Endothelial cell of umbilical vein (primary cell): ENCODE results near the gene CD200R1L.

Source experiments
- EZH2 ChIP-seq: IDR thresholded peaks from 2 replicates; pipeline ENCODE4 v1.6.1; 2012; ENCODE audit warnings: borderline replicate concordance, low read depth, mild to moderate bottlenecking, moderate library complexity, low read length, inconsistent platforms; ENCODE audit not compliant: severe bottlenecking
- GATA2 ChIP-seq: IDR thresholded peaks from 2 replicates; pipeline ENCODE4 v1.7.0; 2011; ENCODE audit warnings: low read depth, mild to moderate bottlenecking, moderate library complexity, mixed read lengths, low read length; ENCODE audit not compliant: insufficient read length, insufficient read depth
- JUN ChIP-seq: IDR thresholded peaks from 2 replicates; pipeline ENCODE4 v1.6.1; 2011; ENCODE audit warnings: borderline replicate concordance, low read depth; ENCODE audit not compliant: insufficient read length, insufficient read depth
- MYC ChIP-seq: IDR thresholded peaks from one replicate; pipeline ENCODE4 v1.6.1; 2011; ENCODE audit warnings: mild to moderate bottlenecking, low read depth, low read length
- POLR2A ChIP-seq: IDR thresholded peaks from 2 replicates; pipeline ENCODE4 v1.6.1; 2012; ENCODE audit warnings: low read depth, mild to moderate bottlenecking, control low read depth, low read length
- POLR2AphosphoS5 ChIP-seq: IDR thresholded peaks from 2 replicates; pipeline ENCODE4 v1.6.1; 2012; ENCODE audit warnings: low read depth, mild to moderate bottlenecking, control low read depth, low read length, moderate library complexity; ENCODE audit not compliant: insufficient read depth
- TF ChIP-seq, protein P1 (sequence below), 2 donors: IDR thresholded peaks; 1 replicate in 1 of 2; 2 replicates in 1 of 2; pipeline ENCODE4 v1.5.1; 2011; ENCODE audit warnings: low read length in 2 of 2, mild to moderate bottlenecking in 2 of 2, moderate library complexity in 2 of 2, control low read depth in 1 of 2, inconsistent platforms in 1 of 2, low read depth in 1 of 2; ENCODE audit not compliant: insufficient read depth in 1 of 2; ENCODE audit errors: extremely low read depth in 1 of 2

GRCh38 chr3:112857526-112857925, 10.9 kb upstream of the CD200R1L start:
- TF ChIP-seq, protein P1, sequence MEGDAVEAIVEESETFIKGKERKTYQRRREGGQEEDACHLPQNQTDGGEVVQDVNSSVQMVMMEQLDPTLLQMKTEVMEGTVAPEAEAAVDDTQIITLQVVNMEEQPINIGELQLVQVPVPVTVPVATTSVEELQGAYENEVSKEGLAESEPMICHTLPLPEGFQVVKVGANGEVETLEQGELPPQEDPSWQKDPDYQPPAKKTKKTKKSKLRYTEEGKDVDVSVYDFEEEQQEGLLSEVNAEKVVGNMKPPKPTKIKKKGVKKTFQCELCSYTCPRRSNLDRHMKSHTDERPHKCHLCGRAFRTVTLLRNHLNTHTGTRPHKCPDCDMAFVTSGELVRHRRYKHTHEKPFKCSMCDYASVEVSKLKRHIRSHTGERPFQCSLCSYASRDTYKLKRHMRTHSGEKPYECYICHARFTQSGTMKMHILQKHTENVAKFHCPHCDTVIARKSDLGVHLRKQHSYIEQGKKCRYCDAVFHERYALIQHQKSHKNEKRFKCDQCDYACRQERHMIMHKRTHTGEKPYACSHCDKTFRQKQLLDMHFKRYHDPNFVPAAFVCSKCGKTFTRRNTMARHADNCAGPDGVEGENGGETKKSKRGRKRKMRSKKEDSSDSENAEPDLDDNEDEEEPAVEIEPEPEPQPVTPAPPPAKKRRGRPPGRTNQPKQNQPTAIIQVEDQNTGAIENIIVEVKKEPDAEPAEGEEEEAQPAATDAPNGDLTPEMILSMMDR (IDR thresholded peaks at IDR 0.05; ENCODE audit: extremely low read depth in 1 of 2, insufficient read depth in 1 of 2, low read depth in 1 of 2, low read length in 2 of 2) = no peak
- TF ChIP-seq EZH2 = no peak
- no peak for TF ChIP-seq JUN
- TF ChIP-seq POLR2A = no peak
- TF ChIP-seq GATA2 = no peak
- TF ChIP-seq MYC = no peak
- no peak for TF ChIP-seq POLR2AphosphoS5
